Mucosa of stomach (tissue), 1 donor: Measurements from ENCODE around the gene PPY.
"Not testable (repeated sequence)": the region's sequence is repeated elsewhere in the genome, so short reads cannot be mapped to it uniquely, and the experiment has no call there.

ENCODE experiments used
- H3K27me3 ChIP-seq: one replicate; pipeline ENCODE4 v1.7.0; 2013; ENCODE audit warnings: mild to moderate bottlenecking, low read length; ENCODE audit not compliant: control insufficient read depth, insufficient read depth
- H3K36me3 ChIP-seq: one replicate; pipeline ENCODE4 v1.7.0; 2013; ENCODE audit warnings: low read length; ENCODE audit not compliant: control insufficient read depth, insufficient read depth
- H3K4me1 ChIP-seq: one replicate; pipeline ENCODE4 v1.7.0; 2013; ENCODE audit warnings: mild to moderate bottlenecking, low read length; ENCODE audit not compliant: control insufficient read depth, insufficient read depth
- H3K4me3 ChIP-seq: one replicate; pipeline ENCODE4 v1.7.0; 2013; ENCODE audit warnings: low read length
- H3K9ac ChIP-seq: one replicate; pipeline ENCODE4 v1.7.0; 2013; ENCODE audit warnings: mild to moderate bottlenecking, low read length, moderate library complexity
- H3K9me3 ChIP-seq: one replicate; pipeline ENCODE4 v1.7.0; 2013; ENCODE audit warnings: mild to moderate bottlenecking, low read length, moderate library complexity; ENCODE audit not compliant: control insufficient read depth
- donor health status: Pancreatic carcinoma.

PPY gene

GRCh38 chr17:43894494-43894893 lies 47.8 kb downstream of the PPY start:
- not testable (repeated sequence) for H3K9me3 ChIP-seq, H3K27me3 ChIP-seq, H3K9ac ChIP-seq, H3K4me3 ChIP-seq, H3K4me1 ChIP-seq, H3K36me3 ChIP-seq

- no peaks in the 10 kb centered on the region for H3K4me1 ChIP-seq
- H3K27me3 ChIP-seq: peaks cover 3% of the 10 kb centered on the region
- no peak overlapping the region for H3K9ac ChIP-seq
- H3K36me3 ChIP-seq: no peaks in the 10 kb centered on the region
- H3K9me3 ChIP-seq: no peaks in the 10 kb centered on the region
- no peak overlapping the region for H3K4me3 ChIP-seq
These were observed 49.7 kb downstream of the PPY start for GRCh38 chr17:43892647-43892952.

- Histone ChIP-seq H3K27me3 (peaks cover 3% of the 10 kb centered on the region), H3K4me1 (no peaks in the 10 kb centered on the region), H3K9me3 (no peaks in the 10 kb centered on the region), H3K4me3 (no peak overlapping the region), H3K9ac (no peak overlapping the region), H3K36me3 (no peaks in the 10 kb centered on the region)
These were observed 50.2 kb downstream of the PPY start for GRCh38 chr17:43891851-43892646.
